Thyroid gland (tissue), 4 donors: Measurements from ENCODE around the gene PGLYRP3.
A peak's percentile ranks its signal among the peaks of the same experiment; 100 is the strongest.

Experiments
- CTCF ChIP-seq, 6 experiments: fragments of 200-600 bp in 3 of 6; fragments of 450-650 bp in 3 of 6; sonication (generic) in 3 of 6; IDR thresholded peaks; one replicate each; pipeline ENCODE4 v1.5.1; 2016 to 2019; ENCODE audit warnings: antibody characterized with exemption in 6 of 6, mild to moderate bottlenecking in 2 of 6, inconsistent platforms in 1 of 6, moderate library complexity in 1 of 6
- POLR2A ChIP-seq, 2 donors: fragments of 450-650 bp; IDR thresholded peaks; one replicate each; pipeline ENCODE4 v1.6.1; 2017; ENCODE audit warnings: antibody characterized with exemption in 2 of 2, mild to moderate bottlenecking in 2 of 2, moderate library complexity in 1 of 2

- TF ChIP-seq CTCF (IDR thresholded peaks at IDR 0.05) (peak in 4 of 6 experiments; percentile 36 to 55 (median 50)), POLR2A (IDR thresholded peaks at IDR 0.05) (no peak)
Measured at GRCh38 chr1:153277852-153278251, 34.9 kb downstream of the PGLYRP3 start.
